LNCAP (cell line): ENCODE results near the gene AMN.

Experiments used
- TF ChIP-seq, protein P1 (sequence below): fragments of 450-650 bp; IDR thresholded peaks from 2 replicates; pipeline ENCODE4 v1.5.1; 2017; ENCODE audit warnings: mild to moderate bottlenecking

Gene AMN

DNA sequence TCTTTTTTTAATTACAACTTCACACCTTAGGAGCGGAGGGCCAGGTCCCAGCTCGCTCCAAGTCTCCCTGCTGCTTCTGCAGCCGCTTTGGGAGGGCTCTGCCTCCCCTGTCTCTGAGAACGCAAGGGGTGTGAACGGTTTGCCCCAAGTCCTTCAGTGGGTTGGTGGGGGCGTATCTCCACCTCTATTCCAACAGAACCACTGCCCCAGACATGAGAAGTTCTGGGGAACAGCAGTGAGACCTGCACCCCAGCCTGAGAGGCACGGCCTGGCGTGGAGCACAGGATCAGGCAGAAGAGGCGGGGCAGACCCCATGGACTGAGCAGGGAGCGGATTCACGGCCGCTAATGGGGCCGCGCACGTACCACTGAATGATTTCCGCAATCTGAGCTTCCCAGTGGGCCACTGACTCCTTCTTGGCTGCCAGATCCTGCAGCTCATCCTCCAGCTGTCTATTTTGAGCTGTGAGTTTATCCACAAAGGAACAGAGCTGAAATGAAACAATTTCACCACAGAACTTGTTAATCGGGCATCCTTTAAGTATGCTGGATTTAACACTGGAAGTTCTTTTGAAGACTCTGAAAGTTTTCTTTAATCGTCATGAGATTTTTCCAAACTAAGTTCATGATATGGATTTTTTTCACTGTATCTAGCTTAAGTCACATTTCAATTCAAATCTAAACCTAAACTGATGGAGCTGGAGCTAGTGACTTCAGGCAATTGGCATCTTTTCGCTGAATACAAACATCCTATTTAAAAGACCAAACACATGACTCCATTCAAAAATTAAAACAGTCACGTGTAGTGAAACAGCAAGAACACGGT lies 44.4 kb downstream of the AMN start:
- TF ChIP-seq, protein P1, sequence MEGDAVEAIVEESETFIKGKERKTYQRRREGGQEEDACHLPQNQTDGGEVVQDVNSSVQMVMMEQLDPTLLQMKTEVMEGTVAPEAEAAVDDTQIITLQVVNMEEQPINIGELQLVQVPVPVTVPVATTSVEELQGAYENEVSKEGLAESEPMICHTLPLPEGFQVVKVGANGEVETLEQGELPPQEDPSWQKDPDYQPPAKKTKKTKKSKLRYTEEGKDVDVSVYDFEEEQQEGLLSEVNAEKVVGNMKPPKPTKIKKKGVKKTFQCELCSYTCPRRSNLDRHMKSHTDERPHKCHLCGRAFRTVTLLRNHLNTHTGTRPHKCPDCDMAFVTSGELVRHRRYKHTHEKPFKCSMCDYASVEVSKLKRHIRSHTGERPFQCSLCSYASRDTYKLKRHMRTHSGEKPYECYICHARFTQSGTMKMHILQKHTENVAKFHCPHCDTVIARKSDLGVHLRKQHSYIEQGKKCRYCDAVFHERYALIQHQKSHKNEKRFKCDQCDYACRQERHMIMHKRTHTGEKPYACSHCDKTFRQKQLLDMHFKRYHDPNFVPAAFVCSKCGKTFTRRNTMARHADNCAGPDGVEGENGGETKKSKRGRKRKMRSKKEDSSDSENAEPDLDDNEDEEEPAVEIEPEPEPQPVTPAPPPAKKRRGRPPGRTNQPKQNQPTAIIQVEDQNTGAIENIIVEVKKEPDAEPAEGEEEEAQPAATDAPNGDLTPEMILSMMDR: no peak

DNA sequence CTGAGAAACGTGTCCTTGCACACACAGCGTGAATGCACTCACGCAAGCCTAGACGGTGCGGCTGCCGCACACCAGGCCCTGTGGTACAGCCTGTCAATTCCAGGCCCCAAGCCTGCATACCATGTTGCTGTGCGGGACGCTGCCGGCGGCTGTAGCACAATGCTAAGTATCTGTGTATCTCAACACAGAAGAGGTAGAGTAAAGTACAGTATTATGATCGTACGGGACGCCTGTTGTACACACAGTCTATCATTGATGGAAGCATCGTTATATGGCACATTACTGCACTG lies 45.0 kb downstream of the AMN start:
- TF ChIP-seq, protein P1: no peak

DNA sequence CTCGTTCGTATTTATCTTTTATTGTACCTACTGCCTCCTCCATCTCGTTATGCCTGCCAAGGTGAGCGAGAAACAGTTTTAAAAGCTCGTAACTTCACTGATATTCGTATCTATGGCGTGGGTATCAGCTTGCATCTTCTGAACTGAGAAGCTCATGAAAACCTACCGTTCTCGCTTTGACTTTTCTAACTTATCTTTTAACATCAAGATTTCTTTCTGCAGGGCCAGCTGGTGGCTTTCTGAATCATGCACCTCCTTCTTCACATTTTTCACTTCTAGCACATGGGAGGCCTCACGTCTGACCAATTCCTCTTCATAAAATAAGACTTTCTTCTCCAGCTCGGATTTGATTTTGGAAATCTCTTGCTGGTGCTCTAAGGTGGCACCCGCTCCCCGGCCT lies 45.8 kb downstream of the AMN start:
- TF ChIP-seq, protein P1: no peak

DNA sequence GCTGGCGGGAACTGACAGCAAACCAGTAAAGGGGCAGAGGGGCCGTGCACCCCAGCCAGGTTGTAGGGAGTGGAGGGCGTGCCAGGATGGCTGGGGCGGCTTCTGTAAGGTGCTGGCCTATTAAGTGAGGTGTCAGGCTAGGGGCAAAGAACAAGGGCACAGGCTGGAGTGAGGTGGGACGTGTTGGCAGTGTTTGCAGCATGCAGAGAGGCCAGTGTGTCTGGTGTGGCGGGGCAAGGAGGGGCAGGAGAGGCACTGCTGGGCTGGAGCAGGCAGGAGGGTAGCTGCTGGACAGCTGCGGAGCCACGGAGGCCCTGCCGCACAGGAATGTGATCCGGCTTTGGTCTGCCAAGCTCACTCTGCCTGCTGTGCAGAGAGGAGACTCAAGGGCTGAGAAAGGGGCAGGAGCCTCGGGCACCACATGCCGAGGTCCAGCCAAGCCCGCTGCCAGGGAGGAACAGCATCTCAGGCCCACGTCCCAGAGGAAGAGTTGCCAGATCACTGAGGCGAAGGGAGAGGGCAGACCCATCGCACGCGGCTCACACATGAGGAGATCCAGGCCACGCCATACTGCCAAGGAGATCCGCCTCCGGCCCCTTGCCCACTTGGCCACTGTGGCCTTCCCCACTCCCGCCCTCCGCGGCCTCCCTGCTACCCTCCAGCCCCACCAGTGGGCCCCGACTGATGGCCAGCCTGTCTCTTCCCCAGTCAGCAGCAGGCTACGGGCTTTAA lies 46.8 kb downstream of the AMN start:
- TF ChIP-seq, protein P1: no peak

DNA sequence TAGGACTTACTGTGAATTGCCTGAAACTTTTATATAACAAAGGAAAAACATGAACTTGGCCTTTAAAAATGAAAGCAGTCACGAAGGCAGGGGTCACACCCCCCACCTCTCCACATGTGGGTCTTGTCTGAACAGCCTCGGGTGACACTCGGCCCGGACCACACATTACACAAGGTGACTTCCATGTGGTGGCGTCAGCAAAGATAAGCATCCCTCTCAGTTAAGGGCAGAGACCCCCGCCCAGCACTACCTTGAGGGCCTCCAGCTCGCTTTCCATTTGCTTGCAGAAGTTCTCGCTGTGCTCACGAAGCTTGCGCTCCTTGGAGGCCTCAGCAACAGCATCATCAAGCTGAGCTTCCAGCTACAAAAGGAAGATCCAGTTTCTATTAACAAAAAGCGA lies 47.4 kb downstream of the AMN start:
- TF ChIP-seq, protein P1: no peak

DNA sequence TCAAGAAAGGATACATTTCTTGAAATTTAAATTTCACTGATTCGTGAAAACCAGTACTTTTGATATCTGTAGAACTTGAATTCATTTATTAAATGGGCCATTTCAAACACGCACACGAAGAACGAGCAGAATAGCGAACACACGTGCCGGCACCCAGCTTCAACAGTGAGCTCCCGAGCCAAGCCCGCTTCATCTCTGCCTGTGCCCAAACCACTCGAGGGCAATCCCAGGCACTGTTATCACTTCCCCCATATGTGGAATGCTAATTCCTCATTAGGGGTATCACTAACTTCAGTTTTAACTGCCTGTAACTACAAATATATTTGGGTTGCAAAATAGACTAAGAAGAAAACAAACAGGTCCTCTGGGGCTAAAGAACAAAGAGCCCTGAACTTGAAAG lies 48.0 kb downstream of the AMN start:
- TF ChIP-seq, protein P1: no peak

DNA sequence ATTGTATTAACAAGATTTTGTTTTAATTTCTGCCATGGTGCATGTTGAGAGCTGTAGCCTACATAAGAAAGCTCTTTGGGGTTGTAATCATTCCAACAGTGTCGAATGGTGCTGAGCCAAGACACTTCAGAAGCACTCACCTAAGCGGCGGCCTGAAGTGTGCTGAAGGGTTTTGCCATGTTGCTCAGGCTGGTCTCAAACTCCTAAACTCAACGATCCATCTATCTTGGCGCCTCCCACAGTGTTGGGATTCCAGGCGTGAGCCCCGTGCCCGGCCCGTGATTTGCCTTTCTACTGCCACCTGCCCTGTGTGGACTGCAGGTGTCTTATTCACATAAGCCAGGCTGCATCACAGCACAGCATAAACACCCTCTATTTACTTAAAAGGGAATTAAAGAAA lies 48.9 kb downstream of the AMN start:
- TF ChIP-seq, protein P1: no peak
